IgD-negative memory B cell (primary cell): ENCODE results near the gene TMEM273. TPM values are rescaled to one million over a fixed set of nuclear protein-coding genes. Genes with fewer than 3 reads are reported as not detected.

Source experiments
- H3K27ac Mint-ChIP-seq, 3 donors: one replicate each; pipeline ENCODE4 v1.8.0; 2020 to 2022; ENCODE audit warnings: mild to moderate bottlenecking in 3 of 3, mixed read lengths in 3 of 3, moderate library complexity in 1 of 3
- H3K27me3 Mint-ChIP-seq: one replicate; pipeline ENCODE4 v1.8.0; 2021; ENCODE audit warnings: mixed read lengths
- H3K36me3 Mint-ChIP-seq: one replicate; pipeline ENCODE4 v1.8.0; 2020; ENCODE audit warnings: mild to moderate bottlenecking, mixed read lengths
- H3K4me1 Mint-ChIP-seq, 3 donors: one replicate each; pipeline ENCODE4 v1.8.0; 2020 to 2022; ENCODE audit warnings: mixed read lengths in 3 of 3, mild to moderate bottlenecking in 1 of 3
- H3K4me3 Mint-ChIP-seq, 4 donors: one replicate each; pipeline ENCODE4 v1.8.0; 2020 to 2022; ENCODE audit warnings: mild to moderate bottlenecking in 4 of 4, mixed read lengths in 4 of 4, moderate library complexity in 3 of 4
- H3K9me3 Mint-ChIP-seq, 3 donors: one replicate each; pipeline ENCODE4 v1.8.0; 2020 to 2021; ENCODE audit warnings: mixed read lengths in 3 of 3, mild to moderate bottlenecking in 1 of 3
- polyA plus RNA-seq: library from polyadenylated mRNA; unstranded; fragments of 300-500 nt; fragmentation: Illumina TruSeq; gene quantifications from one replicate; pipeline ENCODE4 v1.2.3, GENCODE V29; 2021

TMEM273 gene
- polyA plus RNA-seq, 1 donor from 2014 or later = 137 TPM

GRCh38 chr10:49175587-49176309 is 12.4 kb downstream of the TMEM273 start:
- Mint-ChIP-seq H3K27ac (peak overlapping the region in 1 of 3 donors; percentile 6), H3K36me3 (no peaks in the 10 kb centered on the region), H3K4me1 (peaks cover 62 to 83% (median 74%) of the 10 kb centered on the region in 3 donors), H3K27me3 (peaks cover 1% of the 10 kb centered on the region), H3K4me3 (peak overlapping the region in 1 of 4 donors; percentile 61), H3K9me3 (no peaks in the 10 kb centered on the region)

- Mint-ChIP-seq H3K27me3 (peaks cover 1% of the 10 kb centered on the region), H3K4me3 (no peak overlapping the region), H3K9me3 (no peaks in the 10 kb centered on the region), H3K4me1 (peaks cover 57 to 76% (median 66%) of the 10 kb centered on the region in 3 donors), H3K27ac (peak overlapping the region in 2 of 3 donors; percentile 15 to 79), H3K36me3 (no peaks in the 10 kb centered on the region)
Measured at GRCh38 chr10:49174926-49175500, 13.2 kb downstream of the TMEM273 start.

- Mint-ChIP-seq H3K36me3 (no peaks in the 10 kb centered on the region), H3K4me3 (peak overlapping the region in 3 of 4 donors; percentile 7 to 86 (median 81)), H3K27me3 (peaks cover 1% of the 10 kb centered on the region), H3K4me1 (peaks cover 54 to 75% (median 66%) of the 10 kb centered on the region in 3 donors), H3K27ac (peak overlapping the region; percentile 15 to 79 (median 63)), H3K9me3 (no peaks in the 10 kb centered on the region)
Measured at GRCh38 chr10:49174261-49174925, 13.8 kb downstream of the TMEM273 start.

- Mint-ChIP-seq H3K9me3 (no peaks in the 10 kb centered on the region), H3K27me3 (peaks cover under 1% of the 10 kb centered on the region), H3K4me1 (peaks cover 52 to 72% (median 67%) of the 10 kb centered on the region in 3 donors), H3K4me3 (peak overlapping the region in 3 of 4 donors; percentile 7 to 86 (median 81)), H3K36me3 (no peaks in the 10 kb centered on the region), H3K27ac (peak overlapping the region; percentile 43 to 79 (median 63))
Measured at GRCh38 chr10:49173853-49174252, 14.3 kb downstream of the TMEM273 start.

GRCh38 chr10:49173201-49173772 is 14.9 kb downstream of the TMEM273 start:
- Mint-ChIP-seq H3K4me3 (no peak overlapping the region), H3K9me3 (no peaks in the 10 kb centered on the region), H3K27ac (peak overlapping the region in 2 of 3 donors; percentile 43 to 79), H3K36me3 (no peaks in the 10 kb centered on the region), H3K27me3 (no peaks in the 10 kb centered on the region), H3K4me1 (peaks cover 48 to 68% (median 64%) of the 10 kb centered on the region in 3 donors)

GRCh38 chr10:49172777-49173132 is 15.4 kb downstream of the TMEM273 start:
- Mint-ChIP-seq H3K9me3 (no peaks in the 10 kb centered on the region), H3K36me3 (no peaks in the 10 kb centered on the region), H3K27me3 (no peaks in the 10 kb centered on the region), H3K4me3 (no peak overlapping the region), H3K4me1 (peaks cover 43 to 66% (median 59%) of the 10 kb centered on the region in 3 donors), H3K27ac (peak overlapping the region in 1 of 3 donors; percentile 37)

GRCh38 chr10:49172061-49172776 is 16.0 kb downstream of the TMEM273 start:
- H3K27ac Mint-ChIP-seq = peak overlapping the region in 2 of 3 donors; percentile 37 to 80
- peaks cover 38 to 60% (median 53%) of the 10 kb centered on the region in 3 donors for H3K4me1 Mint-ChIP-seq
- H3K9me3 Mint-ChIP-seq = no peaks in the 10 kb centered on the region
- H3K27me3 Mint-ChIP-seq = no peaks in the 10 kb centered on the region
- no peaks in the 10 kb centered on the region for H3K36me3 Mint-ChIP-seq
- H3K4me3 Mint-ChIP-seq = peak overlapping the region in 1 of 4 donors; percentile 82

- no peaks in the 10 kb centered on the region for H3K9me3 Mint-ChIP-seq
- peak overlapping the region in 2 of 4 donors; percentile 49 to 82 for H3K4me3 Mint-ChIP-seq
- H3K36me3 Mint-ChIP-seq = peaks cover 3% of the 10 kb centered on the region
- peak overlapping the region in 1 of 3 donors; percentile 80 for H3K27ac Mint-ChIP-seq
- H3K27me3 Mint-ChIP-seq = no peaks in the 10 kb centered on the region
- H3K4me1 Mint-ChIP-seq = peaks cover 36 to 56% (median 47%) of the 10 kb centered on the region in 3 donors
Measured at GRCh38 chr10:49171326-49172060, 16.7 kb downstream of the TMEM273 start.

GRCh38 chr10:49170632-49171325 is 17.4 kb downstream of the TMEM273 start:
- Mint-ChIP-seq H3K4me1 (peaks cover 34 to 53% (median 42%) of the 10 kb centered on the region in 3 donors), H3K9me3 (no peaks in the 10 kb centered on the region), H3K36me3 (peaks cover 5% of the 10 kb centered on the region), H3K27me3 (no peaks in the 10 kb centered on the region), H3K27ac (no peak overlapping the region), H3K4me3 (peak overlapping the region in 2 of 4 donors; percentile 49 to 54)

- Mint-ChIP-seq H3K4me3 (no peak overlapping the region), H3K36me3 (peaks cover 5% of the 10 kb centered on the region), H3K9me3 (no peaks in the 10 kb centered on the region), H3K27me3 (no peaks in the 10 kb centered on the region), H3K27ac (peak overlapping the region in 1 of 3 donors; percentile 39), H3K4me1 (peaks cover 32 to 48% (median 37%) of the 10 kb centered on the region in 3 donors)
Measured at GRCh38 chr10:49169776-49170175, 18.4 kb downstream of the TMEM273 start.

GRCh38 chr10:49168831-49169500 is 19.2 kb downstream of the TMEM273 start:
- peak overlapping the region in 2 of 4 donors; percentile 76 to 82 for H3K4me3 Mint-ChIP-seq
- peaks cover 33 to 47% (median 35%) of the 10 kb centered on the region in 3 donors for H3K4me1 Mint-ChIP-seq
- peak overlapping the region in 1 of 3 donors; percentile 61 for H3K27ac Mint-ChIP-seq
- no peaks in the 10 kb centered on the region for H3K27me3 Mint-ChIP-seq
- H3K36me3 Mint-ChIP-seq = peaks cover 8% of the 10 kb centered on the region
- H3K9me3 Mint-ChIP-seq = no peaks in the 10 kb centered on the region

- peaks cover 8% of the 10 kb centered on the region for H3K36me3 Mint-ChIP-seq
- no peaks in the 10 kb centered on the region for H3K9me3 Mint-ChIP-seq
- H3K27ac Mint-ChIP-seq = peak overlapping the region in 1 of 3 donors; percentile 7
- H3K4me3 Mint-ChIP-seq = peak overlapping the region in 1 of 4 donors; percentile 60
- peaks cover 29 to 42% (median 33%) of the 10 kb centered on the region in 3 donors for H3K4me1 Mint-ChIP-seq
- no peaks in the 10 kb centered on the region for H3K27me3 Mint-ChIP-seq
Measured at GRCh38 chr10:49168171-49168540, 20.0 kb downstream of the TMEM273 start.
